Right lobe of liver (tissue), 6 donors: ENCODE results near the gene SGPP2. TPM values are rescaled to one million over a fixed set of nuclear protein-coding genes. Genes with fewer than 3 reads are reported as not detected.

Source experiments
- ATAC-seq, 4 donors: fragments of 200-7000 bp; cut with Tn5 transposase; one replicate each; pipeline ENCODE4 v1.9.1; 2020; ENCODE audit warnings: mild to moderate bottlenecking in 4 of 4, moderate library complexity in 4 of 4
- DNase-seq, 3 donors: peaks; one replicate each; pipeline ENCODE4 v3.0.0-alpha.2; 2020
- H3K27ac ChIP-seq, 3 donors: fragments of 200-600 bp; one replicate each; pipeline ENCODE4 v1.8.0; 2022
- H3K27me3 ChIP-seq, 2 donors: fragments of 200-600 bp; one replicate each; pipeline ENCODE4 v1.8.0; 2022
- H3K36me3 ChIP-seq, 4 donors: fragments of 200-600 bp; sonication (generic) in 1 of 4; one replicate each; pipeline versions ENCODE4 v1.5.1 to v1.8.0; 2017 to 2022; ENCODE audit warnings: control low read depth in 1 of 4
- H3K4me1 ChIP-seq, 4 donors: fragments of 200-600 bp; sonication (generic) in 1 of 4; one replicate each; pipeline versions ENCODE4 v1.5.1 to v1.8.0; 2017 to 2022; ENCODE audit warnings: control low read depth in 1 of 4
- H3K4me3 ChIP-seq, 3 donors: fragments of 200-600 bp; one replicate each; pipeline ENCODE4 v1.8.0; 2022
- H3K9me3 ChIP-seq, 4 donors: fragments of 200-600 bp; sonication (generic) in 1 of 4; one replicate each; pipeline versions ENCODE4 v1.5.1 to v1.8.0; 2017 to 2022; ENCODE audit warnings: control low read depth in 1 of 4
- CTCF ChIP-seq, 4 donors: fragments of 200-600 bp in 3 of 4; fragments of 450-650 bp in 1 of 4; IDR thresholded peaks; one replicate each; pipeline versions ENCODE4 v1.5.1 to v1.8.0; 2016 to 2022; ENCODE audit warnings: antibody characterized with exemption in 4 of 4, mild to moderate bottlenecking in 2 of 4
- POLR2A ChIP-seq: fragments of 450-650 bp; IDR thresholded peaks from one replicate; pipeline ENCODE4 v1.6.1; 2017; ENCODE audit warnings: antibody characterized with exemption, mild to moderate bottlenecking
- WGBS: methylation state at CpG from one replicate; pipeline ENCODE4 v1.1.6; 2018; ENCODE audit warnings: low coverage, low lambda C conversion rate; ENCODE audit not compliant: insufficient coverage; ENCODE audit errors: missing lambda C conversion rate; 5-methylcytosine and 5-hydroxymethylcytosine counted together
- intact Hi-C, 2 donors: fragments of 100-400 bp; cut with DNase I; formaldehyde crosslinking; loops; one replicate each; pipeline versions ENCODE4 v1.11.2 to v1.14.1; 2022
- total RNA-seq, 6 experiments: library from RNA; depleted of rRNA in 2 of 6; stranded (reverse); fragments of >200 nt in 2 of 6; fragmentation: NEBNext Ultra II Directional in 3 of 6; extraction: Animal tissue kit (Norgen Biotek cat#: 25700) in 3 of 6; gene quantifications; one replicate each; pipeline versions ENCODE4 v1.1.0 to v1.2.4, GENCODE V29; 2016 to 2023
- donor health status: DM: no; HTN: yes; CAD: no.
- donor health status: DM: no; HTN: no; CAD: no.
- donor health status: DM: no; HTN: no; CAD: no.
- donor health status: DM: no; HTN: yes; CAD: no.
- donor health status: DM: no; HTN: yes; CAD: no.

The SGPP2 gene
- total RNA-seq, 6 experiments from 2014 or later, result 0.14 to 0.25 (median 0.18) TPM

- intact Hi-C loops, result no loop called here
- Histone ChIP-seq H3K9me3 (no peaks in the 10 kb centered on the region), H3K4me1 (no peaks in the 10 kb centered on the region), H3K27ac (no peak overlapping the region), H3K4me3 (no peak overlapping the region), H3K36me3 (no peaks in the 10 kb centered on the region), H3K27me3 (no peaks in the 10 kb centered on the region)
- 75% methylated on average over 2 of the region's 2 CpGs for WGBS
- TF ChIP-seq CTCF (IDR thresholded peaks at IDR 0.05) (no peak), POLR2A (no peak)
- no peak for DNase-seq
- no peak for ATAC-seq
These were observed 11.7 kb downstream of the SGPP2 start for GRCh38 chr2:222436040-222436413.

DNA sequence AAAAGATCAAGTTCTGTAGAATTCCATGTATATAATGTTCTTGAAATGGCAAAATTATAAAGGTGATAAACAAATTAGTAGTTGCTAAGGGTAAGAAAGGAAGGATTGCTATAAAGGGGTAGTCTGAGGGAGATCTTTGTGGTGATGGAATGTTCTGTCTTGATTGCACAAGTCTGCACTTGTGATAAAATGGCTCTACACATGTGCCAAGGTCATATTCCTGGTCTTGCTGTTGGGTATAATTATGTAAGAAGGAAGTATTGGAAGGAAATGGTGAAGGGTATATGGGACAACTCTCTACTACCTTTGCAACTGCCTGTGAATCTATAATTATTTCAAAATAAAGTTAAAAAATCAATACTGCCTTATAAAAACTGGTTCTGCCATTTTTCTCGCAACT lies 15.3 kb downstream of the SGPP2 start:
- ATAC-seq, result no peak
- no peak for DNase-seq

GRCh38 chr2:222440673-222441422 lies 16.5 kb downstream of the SGPP2 start:
- H3K4me1 ChIP-seq, result no peaks in the 10 kb centered on the region
- intact Hi-C loops, result no loop called here
- H3K27ac ChIP-seq, result no peak overlapping the region
- TF ChIP-seq CTCF (IDR thresholded peaks at IDR 0.05) (no peak), POLR2A (no peak)
- no peaks in the 10 kb centered on the region for H3K36me3 ChIP-seq
- ATAC-seq (no peak), DNase-seq (no peak)
- no peak overlapping the region for H3K4me3 ChIP-seq
- 40% methylated on average over 3 of the region's 4 CpGs for WGBS
- no peaks in the 10 kb centered on the region for H3K27me3 ChIP-seq
- no peaks in the 10 kb centered on the region for H3K9me3 ChIP-seq

More for the DNA sequence above, 15.3 kb downstream of the SGPP2 start:
- Histone ChIP-seq H3K4me1 (no peaks in the 10 kb centered on the region), H3K9me3 (no peaks in the 10 kb centered on the region), H3K27me3 (no peaks in the 10 kb centered on the region), H3K36me3 (no peaks in the 10 kb centered on the region), H3K27ac (no peak overlapping the region), H3K4me3 (no peak overlapping the region)
- WGBS, result 20% methylated on average over 1 of the region's 1 CpG
- no peak for TF ChIP-seq POLR2A
- TF ChIP-seq CTCF (IDR thresholded peaks at IDR 0.05), result no peak
- intact Hi-C loops, result no loop called here

DNA sequence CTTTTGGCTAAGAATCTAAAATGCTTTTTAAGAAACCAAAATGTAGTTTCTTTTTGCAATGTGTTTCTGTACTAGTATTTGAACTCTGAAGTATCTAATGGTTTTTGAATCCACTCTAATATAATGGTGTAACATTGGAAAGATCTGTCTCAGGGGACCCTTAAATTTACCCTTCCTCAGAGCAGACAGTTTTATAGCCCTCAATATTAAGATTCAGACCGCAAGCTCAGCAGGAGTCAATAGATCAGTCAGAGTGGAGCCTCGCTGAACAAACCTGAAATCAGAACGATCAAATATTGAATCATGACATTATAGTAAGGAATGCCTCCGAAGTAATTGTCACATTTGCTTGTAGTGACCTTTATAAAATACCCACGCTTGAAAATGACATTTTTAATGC lies 18.3 kb downstream of the SGPP2 start:
- Histone ChIP-seq H3K4me1 (no peaks in the 10 kb centered on the region), H3K27me3 (no peaks in the 10 kb centered on the region), H3K9me3 (no peaks in the 10 kb centered on the region), H3K4me3 (no peak overlapping the region), H3K27ac (no peak overlapping the region), H3K36me3 (no peaks in the 10 kb centered on the region)
- WGBS, result 62% methylated on average over 5 of the region's 5 CpGs
- TF ChIP-seq CTCF (IDR thresholded peaks at IDR 0.05), result no peak
- no peak for TF ChIP-seq POLR2A
- DNase-seq (no peak), ATAC-seq (no peak)
- intact Hi-C loops, result no loop called here
